H9 (cell line): ENCODE measurements around the gene ANKRA2. TPM values are rescaled to one million over a fixed set of nuclear protein-coding genes. Genes with fewer than 3 reads are reported as not detected.
A peak's percentile ranks its signal among the peaks of the same experiment; 100 is the strongest.

Experiments
- DNase-seq: peaks from one replicate; pipeline ENCODE4 v3.0.0-alpha.2; 2017
- H2AFZ ChIP-seq: one replicate; pipeline ENCODE4 v1.6.1; 2013; ENCODE audit warnings: mild to moderate bottlenecking, low read length, control low read depth, moderate library complexity
- H2AK5ac ChIP-seq: 2 replicates; pipeline ENCODE4 v1.6.1; 2013; ENCODE audit warnings: low read length, control low read depth, mixed read lengths; ENCODE audit not compliant: insufficient read length
- H2BK120ac ChIP-seq: one replicate; pipeline ENCODE4 v1.6.1; 2013; ENCODE audit warnings: low read depth, mild to moderate bottlenecking, low read length, control low read depth, inconsistent platforms; ENCODE audit not compliant: poor library complexity, severe bottlenecking
- H2BK12ac ChIP-seq: 2 replicates; pipeline ENCODE4 v1.6.1; 2013; ENCODE audit warnings: low read length, control low read depth, mixed read lengths, low read depth; ENCODE audit not compliant: insufficient read length
- H2BK15ac ChIP-seq: 2 replicates; pipeline ENCODE4 v1.6.1; 2013; ENCODE audit warnings: low read depth, low read length, control low read depth
- H2BK20ac ChIP-seq: one replicate; pipeline ENCODE4 v1.6.1; 2013; ENCODE audit warnings: low read depth, mild to moderate bottlenecking, low read length, control low read depth, inconsistent platforms; ENCODE audit not compliant: poor library complexity, severe bottlenecking
- H2BK5ac ChIP-seq: 2 replicates; pipeline ENCODE4 v1.6.1; 2013; ENCODE audit warnings: low read length, control low read depth, mixed read lengths; ENCODE audit not compliant: insufficient read length
- H3K14ac ChIP-seq: 2 replicates; pipeline ENCODE4 v1.6.1; 2013; ENCODE audit warnings: low read length, control low read depth; ENCODE audit not compliant: insufficient read depth
- H3K18ac ChIP-seq: 2 replicates; pipeline ENCODE4 v1.6.1; 2013; ENCODE audit warnings: low read depth, mild to moderate bottlenecking, mixed read lengths, low read length, control low read depth; ENCODE audit not compliant: insufficient read length
- H3K23ac ChIP-seq: 2 replicates; pipeline ENCODE4 v1.6.1; 2013; ENCODE audit warnings: low read length, control low read depth, mixed read lengths, low read depth; ENCODE audit not compliant: insufficient read length
- H3K23me2 ChIP-seq: 2 replicates; pipeline ENCODE4 v1.6.1; 2013; ENCODE audit warnings: low read depth, mild to moderate bottlenecking, mixed read lengths, low read length, control low read depth; ENCODE audit not compliant: insufficient read length, poor library complexity, severe bottlenecking
- H3K27ac ChIP-seq: 2 replicates; pipeline ENCODE4 v1.5.1; 2013; ENCODE audit warnings: low read length, control low read depth, mixed read lengths, low read depth; ENCODE audit not compliant: insufficient read length
- H3K27me3 ChIP-seq: 2 replicates; pipeline ENCODE4 v1.6.1; 2013; ENCODE audit warnings: low read length, control low read depth, inconsistent platforms; ENCODE audit not compliant: insufficient read depth
- H3K4ac ChIP-seq: 2 replicates; pipeline ENCODE4 v1.6.1; 2013; ENCODE audit warnings: low read depth, mild to moderate bottlenecking, control low read depth, inconsistent platforms, low read length, moderate library complexity
- H3K4me1 ChIP-seq: 2 replicates; pipeline ENCODE4 v1.6.1; 2013; ENCODE audit warnings: low read length, control low read depth, inconsistent platforms; ENCODE audit not compliant: insufficient read depth
- H3K4me2 ChIP-seq: 2 replicates; pipeline ENCODE4 v1.6.1; 2013; ENCODE audit warnings: low read length, control low read depth, mixed read lengths; ENCODE audit not compliant: insufficient read length, insufficient read depth
- H3K56ac ChIP-seq: 2 replicates; pipeline ENCODE4 v1.6.1; 2013; ENCODE audit warnings: low read depth, mild to moderate bottlenecking, mixed read lengths, low read length, control low read depth; ENCODE audit not compliant: insufficient read length
- H3K79me1 ChIP-seq: 2 replicates; pipeline ENCODE4 v1.6.1; 2013; ENCODE audit warnings: low read depth, mild to moderate bottlenecking, moderate library complexity, low read length, control low read depth, inconsistent platforms; ENCODE audit not compliant: insufficient read depth, poor library complexity, severe bottlenecking
- H3K79me2 ChIP-seq: 2 replicates; pipeline ENCODE4 v1.6.1; 2013; ENCODE audit warnings: low read length, control low read depth, inconsistent platforms; ENCODE audit not compliant: insufficient read depth
- H3K9ac ChIP-seq: 2 replicates; pipeline ENCODE4 v1.6.1; 2013; ENCODE audit warnings: low read length, control low read depth, mixed read lengths; ENCODE audit not compliant: insufficient read length; ENCODE audit errors: extremely low read depth
- H3K9me3 ChIP-seq: one replicate; pipeline ENCODE4 v1.6.1; 2013; ENCODE audit warnings: low read depth, low read length, inconsistent platforms; ENCODE audit not compliant: control insufficient read depth
- H3T11ph ChIP-seq: one replicate; pipeline ENCODE4 v1.6.1; 2013; ENCODE audit warnings: mild to moderate bottlenecking, low read length, control low read depth, inconsistent platforms
- H4K20me1 ChIP-seq: one replicate; pipeline ENCODE4 v1.6.1; 2013; ENCODE audit not compliant: control insufficient read depth, insufficient read length, insufficient read depth
- H4K5ac ChIP-seq: 2 replicates; pipeline ENCODE4 v1.6.1; 2013; ENCODE audit warnings: low read depth, mild to moderate bottlenecking, mixed read lengths, low read length, control low read depth; ENCODE audit not compliant: insufficient read length
- H4K8ac ChIP-seq: replicated peaks from 2 replicates; pipeline ENCODE4 v1.6.1; 2013; ENCODE audit warnings: low read length, control low read depth, mixed read lengths, low read depth; ENCODE audit not compliant: insufficient read length
- H4K91ac ChIP-seq: 2 replicates; pipeline ENCODE4 v1.6.1; 2013; ENCODE audit warnings: low read depth, mild to moderate bottlenecking, moderate library complexity, mixed read lengths, low read length, control low read depth; ENCODE audit not compliant: insufficient read length
- H3K27ac Mint-ChIP-seq, 3 experiments: 2 replicates in 2 of 3; 3 replicates in 1 of 3; pipeline ENCODE4 v1.8.0; 2020 to 2021; ENCODE audit warnings: mixed read lengths in 3 of 3, mild to moderate bottlenecking in 1 of 3, moderate library complexity in 1 of 3
- H3K27me3 Mint-ChIP-seq: 2 replicates; pipeline ENCODE4 v1.8.0; 2021; ENCODE audit warnings: low read depth, mild to moderate bottlenecking, moderate library complexity, mixed read lengths
- H3K36me3 Mint-ChIP-seq, 3 experiments: 2 replicates in 2 of 3; 3 replicates in 1 of 3; pipeline ENCODE4 v1.8.0; 2020 to 2021; ENCODE audit warnings: low read depth in 3 of 3, mixed read lengths in 3 of 3; ENCODE audit not compliant: insufficient read depth in 1 of 3
- H3K4me1 Mint-ChIP-seq, 2 experiments: 2 replicates each; pipeline ENCODE4 v1.8.0; 2020; ENCODE audit warnings: mixed read lengths in 2 of 2
- H3K4me3 Mint-ChIP-seq, 2 experiments: 2 replicates in 1 of 2; 3 replicates in 1 of 2; pipeline ENCODE4 v1.8.0; 2020 to 2021; ENCODE audit warnings: mild to moderate bottlenecking in 2 of 2, mixed read lengths in 2 of 2, moderate library complexity in 1 of 2
- H3K9me3 Mint-ChIP-seq, 2 experiments: 2 replicates in 1 of 2; 3 replicates in 1 of 2; pipeline ENCODE4 v1.8.0; 2020; ENCODE audit warnings: mild to moderate bottlenecking in 2 of 2, mixed read lengths in 2 of 2, moderate library complexity in 1 of 2
- CTCF ChIP-seq: fragments of 200-600 bp; sonication (generic); conservative IDR thresholded peaks from 3 replicates; pipeline ENCODE4 v1.8.0; 2021; ENCODE audit warnings: antibody characterized with exemption, mild to moderate bottlenecking
- WGBS: extraction: QIAGEN DNeasy Blood & Tissue Kit; methylation state at CpG from one replicate; pipeline ENCODE4 v1.1.7; 2013; ENCODE audit warnings: missing lambda C conversion rate, low lambda C conversion rate, mixed read lengths; ENCODE audit not compliant: insufficient read length; ENCODE audit errors: extremely low coverage; 5-methylcytosine and 5-hydroxymethylcytosine counted together
- long read RNA-seq: library from polyadenylated mRNA; unstranded; transcript quantifications from one replicate; pipeline ENCODE4 v2.0.0, GENCODE V29; 2020
- total RNA-seq: library from RNA; stranded (reverse); gene quantifications from 2 replicates; pipeline ENCODE4 v1.2.1, GENCODE V29; 2021

ANKRA2 gene
- total RNA-seq = 6.6 and 8.9 TPM in 2 replicates
- long read RNA-seq, transcript ANKRA2-201 (9 exons, 2,063 nt) = major isoform, 26 of 43 reads
- long read RNA-seq, transcript ANKRA2-205 (2 exons, 573 nt) = minor isoform, 7 of 43 reads
- long read RNA-seq, partial matches to known transcripts = 1 of 43 reads
- long read RNA-seq, other reads (novel, unspliced or antisense) = 9 of 43 reads

- Histone ChIP-seq H3K56ac (no peak within 1 kb of the TSS), H2AFZ (peak within 1 kb of the TSS; percentile 86), H4K91ac (no peak within 1 kb of the TSS), H3K4me1 (no peaks in the 10 kb centered on the region), H4K20me1 (no peaks in the 10 kb centered on the region), H4K8ac (no peak within 1 kb of the TSS), H3K4me2 (peak within 1 kb of the TSS; percentile 94), H3K79me2 (peaks cover 16% of the 10 kb centered on the region), H2BK12ac (no peak within 1 kb of the TSS), H2BK5ac (no peak within 1 kb of the TSS), H3K27ac (no peak within 1 kb of the TSS), H4K5ac (no peak within 1 kb of the TSS), H3K18ac (peak within 1 kb of the TSS; percentile 69), H2BK20ac (no peak within 1 kb of the TSS), H2AK5ac (no peak within 1 kb of the TSS), H2BK15ac (no peak within 1 kb of the TSS), H3K79me1 (no peaks in the 10 kb centered on the region), H3K23me2 (peaks cover 4% of the 10 kb centered on the region), H3K14ac (peak within 1 kb of the TSS; percentile 36; the same call in 1 of the 2 replicates), H3K4ac (no peak within 1 kb of the TSS), H3K9ac (peak within 1 kb of the TSS; percentile 88), H3K23ac (no peak within 1 kb of the TSS), H3K9me3 (no peaks in the 10 kb centered on the region), H3K27me3 (no peaks in the 10 kb centered on the region), H2BK120ac (no peak within 1 kb of the TSS), H3T11ph (no peak within 1 kb of the TSS)
- Mint-ChIP-seq H3K27me3 (no peaks in the 10 kb centered on the region), H3K4me3 (peak within 1 kb of the TSS; percentile 95 to 98), H3K36me3 (peaks cover 5 to 30% (median 29%) of the 10 kb centered on the region in 3 experiments; a peak in 6 of 7 replicates), H3K4me1 (peaks cover 12 to 15% of the 10 kb centered on the region in 2 experiments), H3K27ac (peak within 1 kb of the TSS; percentile 98 to 100 (median 98)), H3K9me3 (no peaks in the 10 kb centered on the region)
- TF ChIP-seq CTCF = no peak
- no CpG with 5 or more reads among the region's 62 CpGs for WGBS
- peak; percentile 97 for DNase-seq
Measured at GRCh38 chr5:73565139-73565968, at the start of gene ANKRA2, which contains the start of gene UTP15. ANKRA2 (minus strand) TSS chr5:73565639; CDS start chr5:73562881, 2,758 bp downstream. UTP15 (plus strand) TSS chr5:73565743; CDS start chr5:73567345, 1,602 bp downstream.
